AG09319 (cell line): ENCODE measurements around the gene SPPL3.

ENCODE experiments used
- DNase-seq: peaks from one replicate; pipeline ENCODE4 v3.0.0-alpha.2; 2010; ENCODE audit warnings: low read depth; ENCODE audit errors: extremely low read depth
- TF ChIP-seq, protein P1 (sequence below): IDR thresholded peaks from 2 replicates; pipeline ENCODE4 v1.5.1; 2011; ENCODE audit warnings: low read depth, mild to moderate bottlenecking, inconsistent platforms, low read length, moderate library complexity

The SPPL3 gene

GRCh38 chr12:120917748-120918147, 13.6 kb upstream of the SPPL3 start:
- TF ChIP-seq, protein P1, sequence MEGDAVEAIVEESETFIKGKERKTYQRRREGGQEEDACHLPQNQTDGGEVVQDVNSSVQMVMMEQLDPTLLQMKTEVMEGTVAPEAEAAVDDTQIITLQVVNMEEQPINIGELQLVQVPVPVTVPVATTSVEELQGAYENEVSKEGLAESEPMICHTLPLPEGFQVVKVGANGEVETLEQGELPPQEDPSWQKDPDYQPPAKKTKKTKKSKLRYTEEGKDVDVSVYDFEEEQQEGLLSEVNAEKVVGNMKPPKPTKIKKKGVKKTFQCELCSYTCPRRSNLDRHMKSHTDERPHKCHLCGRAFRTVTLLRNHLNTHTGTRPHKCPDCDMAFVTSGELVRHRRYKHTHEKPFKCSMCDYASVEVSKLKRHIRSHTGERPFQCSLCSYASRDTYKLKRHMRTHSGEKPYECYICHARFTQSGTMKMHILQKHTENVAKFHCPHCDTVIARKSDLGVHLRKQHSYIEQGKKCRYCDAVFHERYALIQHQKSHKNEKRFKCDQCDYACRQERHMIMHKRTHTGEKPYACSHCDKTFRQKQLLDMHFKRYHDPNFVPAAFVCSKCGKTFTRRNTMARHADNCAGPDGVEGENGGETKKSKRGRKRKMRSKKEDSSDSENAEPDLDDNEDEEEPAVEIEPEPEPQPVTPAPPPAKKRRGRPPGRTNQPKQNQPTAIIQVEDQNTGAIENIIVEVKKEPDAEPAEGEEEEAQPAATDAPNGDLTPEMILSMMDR, result no peak
- no peak for DNase-seq

- TF ChIP-seq, protein P1, result no peak
- no peak for DNase-seq
Observed at GRCh38 chr12:120916561-120916960, 12.4 kb upstream of the SPPL3 start.

DNA sequence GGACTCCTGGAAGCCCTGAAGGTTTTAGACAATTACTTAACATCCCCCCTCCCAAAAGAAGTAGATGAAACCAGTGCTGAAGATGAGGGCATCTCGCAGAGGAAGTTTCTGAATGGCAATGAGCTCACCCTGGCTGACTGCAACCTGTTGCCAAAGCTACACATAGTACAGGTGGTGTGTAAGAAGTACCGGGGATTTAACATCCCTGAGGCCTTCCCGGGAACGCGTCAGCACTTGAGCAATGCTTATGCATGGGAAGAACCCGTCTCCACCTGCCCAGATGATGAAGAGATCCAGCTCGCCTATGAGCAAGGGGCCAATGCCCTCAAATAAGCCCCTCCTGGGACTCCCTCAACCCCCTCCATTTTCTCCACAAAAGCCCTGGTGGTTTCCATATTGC, 10.6 kb upstream of the SPPL3 start:
- TF ChIP-seq, protein P1, result no peak

GRCh38 chr12:120909633-120910298, 5.6 kb upstream of the SPPL3 start:
- TF ChIP-seq, protein P1, result no peak
- DNase-seq, result no peak

More for the DNA sequence above, 10.6 kb upstream of the SPPL3 start:
- no peak for DNase-seq

- DNase-seq, result no peak
- TF ChIP-seq, protein P1, result no peak
Observed at GRCh38 chr12:120905856-120906384, 1.8 kb upstream of the SPPL3 start.

DNA sequence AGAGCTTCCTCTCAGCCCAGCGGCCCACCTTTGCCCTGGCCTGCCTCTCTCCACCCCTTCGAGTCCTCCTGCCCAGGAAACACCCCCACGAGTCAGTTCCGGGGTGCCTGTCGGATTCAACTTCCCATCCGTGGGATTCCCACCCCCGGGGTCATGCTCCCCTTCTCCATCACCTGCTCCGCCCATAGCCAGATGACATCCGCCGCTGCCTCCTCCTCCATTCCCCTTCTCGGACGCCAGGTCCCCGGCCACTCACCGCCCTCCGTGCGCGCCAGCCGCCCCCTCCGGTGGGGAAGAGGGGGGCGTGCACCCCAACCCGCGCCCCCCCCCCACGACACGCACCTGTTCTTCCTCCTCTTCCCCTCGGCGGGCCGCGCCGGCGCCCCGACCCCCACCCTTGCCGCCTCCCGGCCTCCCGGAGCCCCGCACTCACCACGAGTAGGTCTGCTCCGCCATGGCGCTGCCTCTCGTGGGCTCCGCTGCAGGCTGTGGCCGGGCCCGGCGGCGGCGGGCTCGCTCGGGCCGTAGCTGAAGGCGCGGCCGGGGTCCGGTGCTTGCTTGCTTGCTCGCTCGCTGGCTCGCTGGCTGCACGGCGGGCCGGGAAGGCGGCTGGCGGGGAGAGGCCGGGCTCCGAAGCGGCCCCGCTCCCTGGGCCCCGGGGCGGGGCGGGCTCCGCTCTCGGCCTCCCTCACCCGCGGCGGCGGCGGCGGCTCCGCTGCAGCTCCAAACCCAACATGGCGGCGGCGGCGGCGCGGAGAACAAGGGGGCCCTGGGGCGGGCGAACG, 554 bp downstream of the SPPL3 start:
- DNase-seq, result no peak
- TF ChIP-seq, protein P1, result no peak

- no peak for DNase-seq
- TF ChIP-seq, protein P1, result no peak
Observed at GRCh38 chr12:120902846-120903411, 1.2 kb downstream of the SPPL3 start.
